Measurements from ENCODE around the gene CDH4.
"Not testable (repeated sequence)": the region's sequence is repeated elsewhere in the genome, so short reads cannot be mapped to it uniquely, and the experiment has no call there.

GRCh38 chr20:61406773-61407172 is 154.7 kb downstream of the CDH4 start:
- TF ChIP-seq POLR2A (IDR thresholded peaks at IDR 0.05) = not testable (repeated sequence)
- TF ChIP-seq, protein P1, sequence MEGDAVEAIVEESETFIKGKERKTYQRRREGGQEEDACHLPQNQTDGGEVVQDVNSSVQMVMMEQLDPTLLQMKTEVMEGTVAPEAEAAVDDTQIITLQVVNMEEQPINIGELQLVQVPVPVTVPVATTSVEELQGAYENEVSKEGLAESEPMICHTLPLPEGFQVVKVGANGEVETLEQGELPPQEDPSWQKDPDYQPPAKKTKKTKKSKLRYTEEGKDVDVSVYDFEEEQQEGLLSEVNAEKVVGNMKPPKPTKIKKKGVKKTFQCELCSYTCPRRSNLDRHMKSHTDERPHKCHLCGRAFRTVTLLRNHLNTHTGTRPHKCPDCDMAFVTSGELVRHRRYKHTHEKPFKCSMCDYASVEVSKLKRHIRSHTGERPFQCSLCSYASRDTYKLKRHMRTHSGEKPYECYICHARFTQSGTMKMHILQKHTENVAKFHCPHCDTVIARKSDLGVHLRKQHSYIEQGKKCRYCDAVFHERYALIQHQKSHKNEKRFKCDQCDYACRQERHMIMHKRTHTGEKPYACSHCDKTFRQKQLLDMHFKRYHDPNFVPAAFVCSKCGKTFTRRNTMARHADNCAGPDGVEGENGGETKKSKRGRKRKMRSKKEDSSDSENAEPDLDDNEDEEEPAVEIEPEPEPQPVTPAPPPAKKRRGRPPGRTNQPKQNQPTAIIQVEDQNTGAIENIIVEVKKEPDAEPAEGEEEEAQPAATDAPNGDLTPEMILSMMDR (IDR thresholded peaks at IDR 0.05) = not testable (repeated sequence)
